ENCODE measurements around the gene SLAMF7.

Gene SLAMF7

DNA sequence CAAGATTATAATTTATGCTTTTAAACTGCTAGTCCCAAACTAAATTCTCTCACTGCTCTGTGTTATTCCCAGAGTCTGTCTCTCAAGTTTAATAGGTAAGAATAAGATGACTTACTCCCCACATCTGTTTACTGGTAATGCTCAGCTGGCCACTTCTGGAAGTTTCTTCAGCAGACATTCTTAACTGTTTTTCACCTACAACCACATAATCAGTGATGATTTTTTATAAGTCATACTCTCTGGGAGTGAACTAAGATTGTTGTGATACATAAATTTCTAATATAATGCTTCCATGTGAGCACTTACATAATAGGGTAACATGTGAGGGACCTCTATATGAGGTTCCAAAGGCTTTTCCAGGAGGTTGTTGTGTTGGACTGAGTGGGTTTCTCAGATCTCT, 8.7 kb downstream of the SLAMF7 start:
- no peak for FAIRE-seq

DNA sequence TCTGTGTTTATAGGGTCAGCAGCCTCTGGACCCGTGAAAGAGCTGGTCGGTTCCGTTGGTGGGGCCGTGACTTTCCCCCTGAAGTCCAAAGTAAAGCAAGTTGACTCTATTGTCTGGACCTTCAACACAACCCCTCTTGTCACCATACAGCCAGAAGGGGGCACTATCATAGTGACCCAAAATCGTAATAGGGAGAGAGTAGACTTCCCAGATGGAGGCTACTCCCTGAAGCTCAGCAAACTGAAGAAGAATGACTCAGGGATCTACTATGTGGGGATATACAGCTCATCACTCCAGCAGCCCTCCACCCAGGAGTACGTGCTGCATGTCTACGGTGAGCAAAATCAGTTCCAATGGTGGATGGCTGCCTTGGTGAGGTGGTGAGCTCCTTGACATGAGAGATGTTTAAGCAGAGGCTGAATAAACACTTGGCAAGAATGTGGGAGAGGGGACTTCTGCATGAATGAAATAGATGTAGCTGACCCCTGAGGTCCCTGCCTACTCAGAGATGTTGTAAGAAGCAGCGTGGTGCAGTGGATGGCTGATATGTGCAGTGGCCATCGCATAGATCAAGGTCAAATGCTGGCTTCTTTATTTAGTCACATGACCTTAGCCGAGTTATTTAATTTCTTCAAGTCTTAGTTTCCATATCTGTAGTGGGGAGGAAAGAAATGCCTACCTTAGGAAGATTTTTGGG, 9.3 kb downstream of the SLAMF7 start:
- FAIRE-seq, result no peak

DNA sequence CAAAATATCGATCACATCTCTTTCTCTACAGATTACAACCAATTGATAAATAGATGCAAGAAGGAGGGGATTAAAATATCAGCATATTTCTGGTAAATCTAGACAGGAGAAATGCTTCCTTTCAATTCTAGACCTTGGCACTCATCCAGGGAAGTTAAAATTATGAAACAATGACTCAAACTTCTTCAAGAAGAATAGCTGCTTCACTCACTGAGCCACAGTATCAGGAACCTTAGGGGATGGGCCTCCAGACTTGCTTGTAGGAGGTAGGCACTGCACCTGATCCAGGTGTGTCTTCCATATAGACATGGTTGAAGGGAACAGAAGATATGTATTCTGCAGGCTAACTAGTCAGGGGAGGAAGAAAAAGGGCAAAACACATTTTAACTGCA, 9.8 kb downstream of the SLAMF7 start:
- FAIRE-seq, result no peak

DNA sequence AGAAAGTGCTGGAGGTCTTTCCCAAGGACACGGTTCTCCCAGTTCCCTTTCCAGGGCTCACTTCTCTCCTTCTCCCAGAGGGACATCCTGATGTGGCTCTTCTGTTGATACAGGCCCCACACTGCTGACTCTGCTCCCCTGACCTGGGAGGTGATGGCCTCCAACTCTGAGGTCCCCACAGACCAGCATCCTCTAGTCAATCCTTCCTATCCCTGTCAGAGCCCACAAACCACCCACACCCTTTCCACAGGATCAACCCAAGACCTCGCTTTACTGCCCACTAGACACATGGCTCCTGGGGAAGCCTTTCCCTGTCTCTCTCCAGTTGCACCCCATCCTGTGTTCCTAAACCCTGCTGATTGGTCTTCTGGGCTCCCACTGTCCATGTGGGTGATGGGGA, 11.6 kb downstream of the SLAMF7 start:
- no peak for FAIRE-seq

DNA sequence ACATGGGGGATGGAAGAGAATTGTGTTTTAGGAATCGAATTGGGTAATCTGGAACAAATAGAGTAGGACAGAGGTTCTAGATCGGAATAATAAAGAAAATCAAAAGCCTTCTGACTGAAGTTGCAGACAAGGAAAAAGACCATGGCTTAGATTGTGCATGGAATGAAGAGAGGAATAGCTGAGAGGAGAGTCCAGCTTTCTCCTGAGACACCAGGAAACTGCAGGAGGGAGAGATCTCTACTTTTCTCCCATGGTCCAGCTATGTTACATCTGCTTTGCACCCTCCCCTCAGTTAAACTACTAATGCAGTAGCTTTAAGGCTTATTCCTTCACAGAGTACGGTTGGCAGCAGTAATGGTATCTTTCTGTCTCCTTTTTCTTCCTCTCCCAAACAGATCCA, 13.4 kb downstream of the SLAMF7 start:
- no peak for FAIRE-seq

DNA sequence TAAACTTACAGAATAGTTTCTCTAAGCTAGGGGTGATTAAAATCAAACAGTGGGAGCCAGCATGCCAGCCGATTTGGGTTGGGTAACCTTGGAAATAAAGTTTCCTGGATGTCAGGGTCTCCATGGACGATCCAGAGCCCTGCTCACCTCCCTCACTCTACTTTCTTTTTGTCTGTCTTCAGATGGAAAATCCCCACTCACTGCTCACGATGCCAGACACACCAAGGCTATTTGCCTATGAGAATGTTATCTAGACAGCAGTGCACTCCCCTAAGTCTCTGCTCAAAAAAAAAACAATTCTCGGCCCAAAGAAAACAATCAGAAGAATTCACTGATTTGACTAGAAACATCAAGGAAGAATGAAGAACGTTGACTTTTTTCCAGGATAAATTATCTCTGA, 13.9 kb downstream of the SLAMF7 start:
- no peak for FAIRE-seq

DNA sequence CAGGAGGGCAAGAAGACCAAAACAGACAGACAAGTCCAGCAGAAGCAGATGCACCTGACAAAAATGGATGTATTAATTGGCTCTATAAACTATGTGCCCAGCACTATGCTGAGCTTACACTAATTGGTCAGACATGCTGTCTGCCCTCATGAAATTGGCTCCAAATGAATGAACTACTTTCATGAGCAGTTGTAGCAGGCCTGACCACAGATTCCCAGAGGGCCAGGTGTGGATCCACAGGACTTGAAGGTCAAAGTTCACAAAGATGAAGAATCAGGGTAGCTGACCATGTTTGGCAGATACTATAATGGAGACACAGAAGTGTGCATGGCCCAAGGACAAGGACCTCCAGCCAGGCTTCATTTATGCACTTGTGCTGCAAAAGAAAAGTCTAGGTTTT, 14.5 kb downstream of the SLAMF7 start:
- no peak for FAIRE-seq

DNA sequence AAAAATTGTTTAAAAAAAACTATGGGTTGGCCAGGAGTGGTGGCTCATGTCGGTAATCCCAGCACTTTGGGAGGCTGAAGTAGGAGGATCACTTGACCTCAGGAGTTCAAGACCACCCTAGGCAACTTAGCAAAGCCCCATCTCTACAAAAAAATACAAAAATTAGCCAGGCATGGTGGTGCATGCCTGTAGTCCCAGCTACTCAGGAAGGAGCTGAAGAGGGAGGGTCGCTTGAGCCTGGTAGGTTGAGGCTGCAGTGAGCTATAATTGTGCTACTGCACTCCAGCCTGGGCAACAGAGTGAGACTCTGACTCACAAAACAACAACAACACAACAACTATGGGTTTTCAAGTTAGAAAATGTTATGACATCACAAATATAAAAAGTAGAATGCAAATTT, 16.4 kb downstream of the SLAMF7 start:
- FAIRE-seq, result no peak

DNA sequence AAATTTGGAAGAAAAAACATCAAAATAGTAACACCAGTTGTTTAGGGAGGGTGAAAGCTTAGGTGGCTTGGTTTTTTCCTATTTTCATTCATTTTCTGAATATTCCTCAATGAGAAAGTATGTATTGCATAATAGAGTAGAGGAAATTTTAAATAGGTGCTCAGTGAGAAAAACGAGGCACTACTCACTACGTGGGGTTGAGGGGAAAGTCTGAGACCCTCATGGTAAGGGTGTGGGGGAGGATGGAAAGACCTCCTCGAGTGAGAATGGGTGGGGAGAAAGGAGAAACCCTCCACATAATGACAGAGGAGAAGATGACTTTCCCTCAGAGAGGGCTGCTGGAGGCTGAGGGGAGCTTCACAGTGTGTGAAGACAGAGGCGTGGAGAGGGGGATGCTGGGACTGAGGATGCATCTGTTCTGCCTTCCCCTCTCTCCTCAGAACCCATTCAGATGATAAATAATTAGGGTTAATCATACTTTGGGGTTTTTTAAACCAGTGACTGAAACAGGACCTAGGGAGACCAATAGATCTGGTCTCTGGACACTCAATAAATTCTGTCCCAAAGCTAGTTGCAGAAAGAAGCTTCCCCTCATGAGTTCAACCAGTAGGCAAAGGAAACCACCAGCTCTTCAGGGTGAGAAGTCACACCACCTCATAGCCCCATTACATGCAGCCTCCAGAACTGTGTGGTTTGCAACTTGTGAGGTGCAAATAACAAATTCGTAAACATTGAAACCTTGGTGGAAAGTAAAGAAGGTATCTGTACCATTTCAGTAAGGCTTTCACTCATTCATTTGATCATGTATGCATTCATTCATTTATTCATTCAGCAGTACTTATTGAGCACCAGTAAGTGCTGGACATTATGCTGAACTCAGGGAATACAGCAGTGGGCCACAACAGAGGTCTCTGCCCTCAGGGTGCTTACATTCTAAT, 17.1 kb downstream of the SLAMF7 start:
- FAIRE-seq, result no peak

DNA sequence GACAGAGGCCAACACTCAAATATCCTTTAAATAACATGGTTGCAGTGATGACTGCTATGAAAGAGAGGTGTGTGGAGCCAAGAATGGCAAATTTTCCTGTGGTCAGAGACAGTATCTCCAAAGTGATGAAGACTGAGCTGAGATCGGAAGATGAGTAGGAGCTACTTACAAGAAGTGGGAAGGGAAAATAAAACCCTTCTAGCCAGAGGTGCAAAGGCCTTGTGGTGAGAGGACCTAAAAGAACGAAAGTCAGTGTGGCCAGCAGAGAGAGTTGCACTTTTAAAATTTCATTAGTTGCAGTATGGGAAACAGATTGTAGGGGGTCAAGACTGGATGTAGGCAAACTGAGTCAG, 17.8 kb downstream of the SLAMF7 start:
- FAIRE-seq, result no peak

DNA sequence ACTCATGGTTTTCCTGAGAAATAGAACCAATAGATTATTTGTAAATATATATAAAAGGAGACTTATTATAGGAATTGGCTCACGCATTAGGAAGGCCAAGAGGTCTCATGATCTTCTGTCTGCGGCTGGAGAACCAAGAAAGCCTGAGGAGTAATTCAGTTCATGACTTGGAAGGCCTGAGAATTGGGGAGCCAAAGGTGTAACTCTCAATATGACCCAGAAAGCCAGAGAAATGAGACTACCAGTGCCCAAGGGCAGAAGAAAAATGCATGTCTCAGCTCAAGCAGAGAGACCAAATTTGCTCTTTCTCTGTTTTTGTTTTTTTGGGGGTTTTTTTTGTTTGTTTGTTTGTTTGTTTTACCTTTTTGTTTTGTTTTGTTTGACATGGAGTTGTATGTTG, 19.5 kb downstream of the SLAMF7 start:
- FAIRE-seq, result no peak

DNA sequence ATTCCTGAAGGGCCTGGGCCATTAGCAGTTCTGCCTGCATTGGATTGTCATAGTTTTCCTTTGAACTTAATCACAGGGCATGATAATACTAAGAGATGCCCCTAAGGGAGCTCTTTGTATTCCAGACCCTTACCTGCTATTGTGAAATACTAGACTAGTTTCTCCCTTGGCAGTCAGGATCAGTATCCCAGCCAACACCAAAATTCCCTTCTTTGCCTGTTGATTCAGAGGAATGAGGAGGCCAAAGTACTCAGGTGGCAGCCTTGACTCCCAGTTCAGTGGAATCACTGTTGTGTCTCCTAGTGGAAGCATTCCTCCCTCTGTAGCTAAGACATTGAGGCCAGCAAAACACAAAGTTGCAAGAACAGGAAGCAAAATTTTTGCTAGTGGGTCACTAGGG, 20.7 kb downstream of the SLAMF7 start:
- FAIRE-seq, result no peak

DNA sequence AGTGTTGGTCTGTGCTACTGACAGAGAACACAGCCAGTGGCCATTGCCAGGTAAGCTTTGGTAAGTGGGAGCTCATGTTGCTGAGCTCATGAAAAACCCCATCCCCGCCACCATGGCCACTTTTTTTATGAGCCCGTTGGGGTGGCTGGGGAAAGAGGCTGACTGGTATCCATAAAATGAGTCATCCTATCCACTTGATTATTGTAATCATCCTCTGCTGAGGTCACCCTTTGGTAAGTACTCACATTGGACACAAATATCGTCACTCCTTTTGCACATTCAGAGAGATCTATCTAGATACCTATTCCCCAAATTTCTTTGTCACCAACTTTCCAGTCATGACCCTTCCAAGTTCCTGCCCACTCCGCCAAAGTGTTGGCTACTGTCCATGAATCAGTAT, 22.0 kb downstream of the SLAMF7 start:
- FAIRE-seq, result no peak

DNA sequence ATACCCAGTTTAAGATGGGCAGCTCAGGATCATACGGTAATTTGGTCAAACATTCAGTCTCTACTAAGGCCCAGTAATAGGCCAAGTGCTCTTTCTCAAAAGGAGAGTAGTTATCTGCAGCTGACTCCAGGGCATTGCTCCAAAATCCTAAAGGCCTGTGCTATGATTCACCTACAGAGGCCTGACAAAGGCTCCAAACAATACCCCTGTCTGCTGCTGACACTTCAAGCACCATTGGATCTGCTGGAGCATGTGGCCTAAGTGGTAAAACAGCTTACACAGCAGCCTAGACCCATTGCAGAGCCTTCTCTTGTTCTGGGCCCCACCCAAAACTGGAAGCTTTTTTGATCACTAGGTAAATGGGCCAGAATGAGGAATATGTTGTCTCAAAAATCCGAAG, 22.8 kb downstream of the SLAMF7 start:
- no peak for FAIRE-seq

DNA sequence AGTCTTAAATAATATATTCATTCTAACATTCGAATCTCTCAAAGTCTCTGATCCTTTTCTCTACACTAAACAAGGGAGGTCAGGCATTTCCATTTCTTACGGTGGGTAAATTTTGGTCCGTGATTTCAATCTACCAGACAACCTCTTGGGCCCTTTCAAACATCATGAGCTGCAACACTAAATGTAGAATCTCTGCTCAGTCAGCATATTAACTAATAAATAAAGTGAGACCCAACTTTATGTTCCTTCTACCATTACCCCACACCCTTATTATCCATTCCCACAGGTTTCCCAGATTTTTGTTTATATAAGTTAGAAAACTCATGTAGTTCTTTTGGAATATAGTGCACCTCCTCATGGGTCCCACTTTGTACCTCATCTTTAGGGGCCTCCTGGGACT, 24.9 kb downstream of the SLAMF7 start:
- FAIRE-seq, result no peak

DNA sequence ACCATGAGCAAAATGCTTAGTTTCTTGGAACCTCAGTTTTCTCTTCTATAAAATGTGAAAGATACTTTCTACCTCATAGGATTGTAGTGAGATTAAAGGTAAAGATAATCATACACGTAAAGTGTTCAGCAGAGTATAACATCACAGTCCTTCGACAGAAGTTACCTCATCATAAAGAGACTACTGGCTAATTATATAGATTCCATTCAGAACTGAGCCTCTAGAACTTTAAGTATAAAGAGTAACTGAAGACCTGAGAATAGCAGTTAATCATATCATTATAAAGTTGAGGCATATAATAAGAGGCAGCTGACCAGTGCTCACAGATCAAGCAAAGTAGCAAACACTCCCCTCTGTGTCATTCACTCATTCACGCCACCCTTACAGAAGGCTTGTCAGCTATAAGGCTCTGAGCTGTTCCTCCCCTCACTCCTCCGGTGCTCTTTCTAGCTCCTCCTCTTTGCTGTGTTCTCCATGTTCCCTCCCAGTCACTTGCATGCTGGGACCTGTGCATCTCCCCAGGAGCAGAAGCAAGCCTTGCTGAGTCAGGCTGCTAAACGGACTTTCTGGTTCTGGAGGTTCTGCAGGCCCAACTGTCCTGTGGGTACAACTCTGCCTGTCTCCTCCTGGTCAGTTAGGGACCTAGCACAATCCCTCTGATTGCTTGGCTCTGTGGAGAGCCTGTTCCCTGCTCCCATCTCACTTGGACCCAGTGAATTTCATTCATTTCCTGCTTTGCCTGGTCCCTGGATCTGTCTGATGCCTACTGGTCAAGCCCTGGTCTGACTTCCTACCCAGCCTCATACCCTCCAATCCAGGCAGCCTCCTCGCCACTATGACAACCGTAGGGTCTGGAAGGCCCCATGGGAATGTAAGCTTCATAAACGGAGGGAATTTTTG, 28.6 kb downstream of the SLAMF7 start:
- FAIRE-seq, result no peak

DNA sequence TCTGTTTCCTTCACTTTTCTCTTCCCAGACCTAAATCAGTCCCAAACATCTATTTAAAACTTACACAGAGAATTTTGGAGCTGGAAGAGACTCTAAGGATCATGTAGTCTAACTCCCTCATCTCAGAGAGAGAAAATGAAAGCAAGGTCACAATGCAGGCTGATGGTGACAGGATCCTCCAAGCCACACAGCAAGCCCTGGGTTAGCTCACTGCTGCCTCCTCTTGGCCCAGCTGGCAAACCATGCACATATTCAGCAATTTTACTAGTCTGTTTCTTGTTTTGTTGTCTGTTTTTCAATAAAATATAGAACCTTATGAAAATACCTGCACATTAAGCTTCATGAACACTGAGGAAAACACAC, 29.2 kb downstream of the SLAMF7 start:
- FAIRE-seq, result no peak

DNA sequence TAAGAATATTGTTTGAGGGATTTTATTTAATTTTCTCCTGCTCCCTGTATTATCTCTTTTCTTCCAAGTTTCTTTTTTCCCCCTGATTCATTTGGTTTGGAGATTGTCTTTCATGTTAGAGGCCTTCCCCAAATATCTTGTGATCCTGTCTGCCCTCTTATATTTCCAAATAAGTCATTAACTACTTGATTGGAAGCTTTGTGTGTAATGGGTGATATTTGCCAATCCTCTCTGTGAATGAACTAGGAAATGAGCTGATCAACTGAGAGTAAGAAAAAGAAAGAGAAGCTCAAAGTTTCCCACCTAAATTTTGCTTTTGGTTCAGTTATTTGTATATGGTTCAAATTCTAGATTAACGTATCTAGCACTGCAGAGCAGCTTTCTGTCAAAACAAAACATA, 33.3 kb downstream of the SLAMF7 start:
- no peak for FAIRE-seq

DNA sequence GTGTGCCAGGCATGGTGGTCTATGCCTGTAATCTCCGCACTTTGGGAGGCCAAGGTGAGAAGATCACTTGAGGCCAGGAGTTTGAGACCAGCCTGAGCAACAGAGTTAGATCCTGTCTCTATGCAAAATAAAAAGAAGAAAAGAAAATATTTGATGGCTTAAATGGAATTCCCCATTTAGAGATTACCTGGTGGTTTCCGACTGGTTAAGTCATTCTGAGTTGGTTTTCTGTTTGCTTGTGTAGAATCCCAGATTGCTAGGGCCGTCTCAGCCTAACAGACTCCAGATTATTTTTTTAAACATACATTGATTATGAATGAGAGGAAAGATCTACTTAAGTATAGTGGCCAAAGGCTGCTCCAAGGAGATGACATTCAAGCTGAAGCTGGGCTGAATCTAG, 34.0 kb downstream of the SLAMF7 start:
- no peak for FAIRE-seq

DNA sequence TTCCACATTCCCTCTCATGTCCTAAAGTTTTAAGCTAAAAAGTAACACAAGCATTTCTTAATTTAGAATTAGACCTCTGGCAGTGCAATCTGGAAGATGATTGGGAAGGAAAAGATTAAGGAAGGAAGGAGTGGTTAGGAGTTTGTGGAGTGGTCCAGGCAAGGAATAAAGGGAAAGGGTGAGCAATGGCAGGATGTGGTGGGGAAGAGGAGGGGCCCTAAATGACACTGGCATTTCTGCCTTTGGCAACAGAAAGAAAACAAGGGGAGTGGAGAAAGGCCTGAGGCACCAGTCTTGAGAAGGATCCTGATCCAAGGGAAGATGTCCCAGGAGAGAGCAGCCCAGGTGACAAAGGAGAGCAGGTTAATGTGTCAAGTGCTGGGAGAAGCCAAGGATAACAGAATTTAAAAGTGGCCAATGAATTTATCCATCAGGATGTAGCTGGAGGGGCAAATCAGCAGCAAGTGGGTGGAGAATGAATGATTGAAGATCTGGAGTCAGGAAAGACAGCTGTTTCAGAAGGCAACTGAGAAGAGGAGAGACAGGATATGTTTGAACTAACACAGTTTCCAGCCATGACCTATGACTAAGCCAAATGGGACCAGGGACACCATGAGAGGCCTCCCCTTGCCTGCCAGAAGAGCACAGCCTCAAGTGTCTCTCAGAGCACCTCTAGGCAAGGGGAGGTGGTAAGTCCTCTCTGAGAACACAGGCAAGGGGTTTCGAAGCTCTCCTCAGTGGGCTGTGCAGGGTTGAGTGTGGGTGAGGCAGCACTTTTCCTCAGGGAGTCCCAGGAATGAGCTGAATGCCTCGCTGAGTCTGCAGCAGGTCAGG, 36.1 kb downstream of the SLAMF7 start:
- FAIRE-seq, result no peak

DNA sequence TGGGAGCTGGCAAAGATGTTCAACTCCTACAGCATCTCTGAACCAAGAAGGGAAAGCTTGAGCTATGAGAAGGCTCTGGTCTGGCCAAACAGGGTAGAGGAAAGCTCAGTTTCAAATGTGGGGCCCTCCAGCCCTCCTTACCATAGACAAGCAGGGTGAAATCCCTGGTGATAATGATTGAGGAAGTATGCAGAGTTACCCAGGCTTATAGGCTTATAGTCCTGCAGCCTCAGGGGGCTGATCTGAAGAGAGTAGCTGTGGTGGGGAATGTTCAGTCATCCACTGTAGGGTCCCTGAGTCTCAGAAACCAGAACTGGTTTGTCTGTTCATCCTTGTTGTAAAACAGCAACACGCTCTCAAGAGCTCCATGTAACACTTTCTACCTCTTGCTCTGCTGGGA, 37.1 kb downstream of the SLAMF7 start:
- FAIRE-seq, result no peak

DNA sequence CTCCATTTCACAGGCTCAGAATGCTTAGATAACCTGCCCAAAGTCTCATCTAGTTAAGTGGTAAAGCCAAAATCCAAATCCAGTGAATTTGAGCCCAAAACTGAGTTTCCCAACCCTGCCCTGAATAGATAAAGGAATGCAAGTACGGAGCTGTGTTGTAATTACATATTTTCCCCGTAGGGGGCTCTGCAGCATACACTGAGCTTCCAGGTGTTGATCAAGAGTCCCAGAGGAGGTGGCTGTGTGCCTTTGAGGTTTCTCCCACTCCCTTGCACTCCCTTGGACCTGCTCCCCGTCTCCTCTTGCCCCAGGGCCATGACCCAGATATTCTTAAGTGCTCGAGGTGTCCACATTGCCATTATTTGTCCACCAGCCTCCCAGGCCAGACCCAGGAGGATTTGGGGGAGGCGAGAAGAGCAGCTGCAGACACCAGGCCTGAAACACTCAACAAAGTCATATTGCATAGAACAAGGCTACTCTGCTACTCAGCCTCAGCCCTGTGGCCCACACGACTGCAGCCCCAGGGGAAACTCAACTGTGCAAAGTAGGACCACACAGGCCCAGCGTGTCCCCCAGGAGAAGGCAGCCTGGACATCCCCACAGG, 38.5 kb downstream of the SLAMF7 start:
- no peak for FAIRE-seq
